Smooth muscle cell (in vitro differentiated cells): ENCODE results near the gene MACROD2. TPM values are rescaled to one million over a fixed set of nuclear protein-coding genes. Genes with fewer than 3 reads are reported as not detected.

Source experiments
- DNase-seq: peaks from one replicate; lab custom pipeline; 2025; ENCODE audit not compliant: unreplicated experiment; lab: John Stamatoyannopoulos, UW
- H2AFZ ChIP-seq: fragments of 200-600 bp; sonication (generic); 2 replicates; pipeline ENCODE4 v1.6.0; 2016; ENCODE audit warnings: antibody characterized with exemption, low read depth, mild to moderate bottlenecking
- H3F3A ChIP-seq: fragments of 200-600 bp; sonication (generic); 2 replicates; pipeline ENCODE4 v1.6.0; 2017; ENCODE audit warnings: antibody characterized with exemption, low read depth
- H3K27ac ChIP-seq: fragments of 200-600 bp; sonication (generic); 2 replicates; pipeline ENCODE4 v1.5.1; 2016; ENCODE audit warnings: low read depth, mild to moderate bottlenecking
- H3K27me3 ChIP-seq: fragments of 200-600 bp; sonication (generic); 2 replicates; pipeline ENCODE4 v1.6.1; 2016; ENCODE audit warnings: low read depth, mild to moderate bottlenecking
- H3K36me3 ChIP-seq: fragments of 200-600 bp; sonication (generic); 2 replicates; pipeline ENCODE4 v1.5.1; 2016; ENCODE audit warnings: low read depth
- H3K4me1 ChIP-seq: fragments of 200-600 bp; sonication (generic); 2 replicates; pipeline ENCODE4 v1.5.1; 2016; ENCODE audit warnings: low read depth
- H3K4me2 ChIP-seq: fragments of 200-600 bp; sonication (generic); 2 replicates; pipeline ENCODE4 v1.6.0; 2016; ENCODE audit warnings: mild to moderate bottlenecking
- H3K4me3 ChIP-seq: fragments of 200-600 bp; sonication (generic); 2 replicates; pipeline ENCODE4 v1.5.1; 2016; ENCODE audit warnings: mild to moderate bottlenecking
- H3K79me2 ChIP-seq: fragments of 200-600 bp; sonication (generic); 2 replicates; pipeline ENCODE4 v1.6.0; 2016; ENCODE audit warnings: low read depth, mild to moderate bottlenecking
- H3K9ac ChIP-seq: fragments of 200-600 bp; sonication (generic); 2 replicates; pipeline ENCODE4 v1.6.0; 2016; ENCODE audit warnings: low read depth
- H3K9me3 ChIP-seq: fragments of 200-600 bp; sonication (generic); replicated peaks from 2 replicates; pipeline ENCODE4 v1.5.1; 2016; ENCODE audit warnings: low read depth
- H4K20me1 ChIP-seq: fragments of 200-600 bp; sonication (generic); 2 replicates; pipeline ENCODE4 v1.6.0; 2016; ENCODE audit warnings: low read depth
- CTCF ChIP-seq: fragments of 200-600 bp; sonication (generic); IDR thresholded peaks from 2 replicates; pipeline ENCODE4 v1.5.1; 2017; ENCODE audit warnings: borderline replicate concordance, mild to moderate bottlenecking, antibody characterized with exemption; ENCODE audit not compliant: insufficient read depth, poor library complexity, severe bottlenecking
- WGBS: methylation state at CpG from one replicate; pipeline ENCODE4 v1.1.7; 2016; ENCODE audit warnings: low lambda C conversion rate; 5-methylcytosine and 5-hydroxymethylcytosine counted together
- polyA plus RNA-seq: library from polyadenylated mRNA; unstranded; fragments of >200 nt; fragmentation: Nextera tagmentation; extraction: Ambion mirVana; gene quantifications from 2 replicates; pipeline ENCODE4 v1.2.1, GENCODE V29; 2016
- total RNA-seq: library from RNA; depleted of rRNA; stranded (reverse); fragments of >200 nt; gene quantifications from 2 replicates; pipeline ENCODE4 v1.2.3, GENCODE V29; 2014

The MACROD2 gene
- total and polyA plus RNA-seq, 2 experiments from 2014 or later = 0.04 to 0.32 TPM

- Histone ChIP-seq H3K9me3 (no peaks in the 10 kb centered on the region), H3K4me2 (peak overlapping the region; percentile 52), H3K27me3 (peaks cover 7% of the 10 kb centered on the region), H3K79me2 (no peaks in the 10 kb centered on the region), H4K20me1 (no peaks in the 10 kb centered on the region), H3K36me3 (no peaks in the 10 kb centered on the region), H3K4me3 (no peak overlapping the region), H3K9ac (no peak overlapping the region), H3K4me1 (no peaks in the 10 kb centered on the region), H3K27ac (no peak overlapping the region), H2AFZ (no peak overlapping the region), H3F3A (no peaks in the 10 kb centered on the region)
- no peak for DNase-seq
- no peak for TF ChIP-seq CTCF
- WGBS = 35% methylated on average over 2 of the region's 2 CpGs
Measured at GRCh38 chr20:15836634-15837033, 1841.3 kb downstream of the MACROD2 start.

GRCh38 chr20:15837563-15837962 lies 1842.2 kb downstream of the MACROD2 start:
- Histone ChIP-seq H3K9me3 (no peaks in the 10 kb centered on the region), H3K36me3 (no peaks in the 10 kb centered on the region), H3K4me2 (peak overlapping the region; percentile 14), H3K4me3 (no peak overlapping the region), H4K20me1 (no peaks in the 10 kb centered on the region), H3K27me3 (no peaks in the 10 kb centered on the region), H3K27ac (no peak overlapping the region), H2AFZ (no peak overlapping the region), H3K79me2 (no peaks in the 10 kb centered on the region), H3F3A (no peaks in the 10 kb centered on the region), H3K9ac (no peak overlapping the region), H3K4me1 (no peaks in the 10 kb centered on the region)
- DNase-seq = no peak
- TF ChIP-seq CTCF = no peak
- 90% methylated on average over 3 of the region's 3 CpGs for WGBS

- H3K4me3 ChIP-seq = no peak overlapping the region
- no peaks in the 10 kb centered on the region for H3K79me2 ChIP-seq
- no peaks in the 10 kb centered on the region for H3K4me1 ChIP-seq
- H3K27me3 ChIP-seq = no peaks in the 10 kb centered on the region
- H3K9me3 ChIP-seq = no peaks in the 10 kb centered on the region
- H3K36me3 ChIP-seq = no peaks in the 10 kb centered on the region
- no peak overlapping the region for H2AFZ ChIP-seq
- no peak overlapping the region for H3K27ac ChIP-seq
- H4K20me1 ChIP-seq = no peaks in the 10 kb centered on the region
- no peak overlapping the region for H3K9ac ChIP-seq
- WGBS = 94% methylated on average over 2 of the region's 2 CpGs
- DNase-seq = no peak
- no peaks in the 10 kb centered on the region for H3F3A ChIP-seq
- no peak overlapping the region for H3K4me2 ChIP-seq
- TF ChIP-seq CTCF = no peak
Measured at GRCh38 chr20:15838466-15838865, 1843.2 kb downstream of the MACROD2 start.

- Histone ChIP-seq H4K20me1 (no peaks in the 10 kb centered on the region), H3F3A (no peaks in the 10 kb centered on the region), H3K4me2 (no peak overlapping the region), H3K4me1 (no peaks in the 10 kb centered on the region), H3K9ac (no peak overlapping the region), H3K4me3 (no peak overlapping the region), H3K36me3 (no peaks in the 10 kb centered on the region), H3K9me3 (no peaks in the 10 kb centered on the region), H2AFZ (no peak overlapping the region), H3K27me3 (no peaks in the 10 kb centered on the region), H3K27ac (no peak overlapping the region), H3K79me2 (no peaks in the 10 kb centered on the region)
- no peak for DNase-seq
- WGBS = 41% methylated on average over 4 of the region's 4 CpGs
- TF ChIP-seq CTCF = no peak
Measured at GRCh38 chr20:15840636-15841301, 1845.5 kb downstream of the MACROD2 start.
